HG03060 (cell line): ENCODE data around the gene MUTYH.

ENCODE experiments used
- ATAC-seq: cut with Tn5 transposase; IDR thresholded peaks from one replicate; pipeline ENCODE4 v1.9.1; 2021; ENCODE audit warnings: low read depth, moderate number of reproducible peaks; ENCODE audit not compliant: unreplicated experiment

Gene MUTYH

GRCh38 chr1:45282351-45282750 is 57.9 kb downstream of the MUTYH start:
- no peak for ATAC-seq
